ENCODE results near the gene FOXO3.

DNA sequence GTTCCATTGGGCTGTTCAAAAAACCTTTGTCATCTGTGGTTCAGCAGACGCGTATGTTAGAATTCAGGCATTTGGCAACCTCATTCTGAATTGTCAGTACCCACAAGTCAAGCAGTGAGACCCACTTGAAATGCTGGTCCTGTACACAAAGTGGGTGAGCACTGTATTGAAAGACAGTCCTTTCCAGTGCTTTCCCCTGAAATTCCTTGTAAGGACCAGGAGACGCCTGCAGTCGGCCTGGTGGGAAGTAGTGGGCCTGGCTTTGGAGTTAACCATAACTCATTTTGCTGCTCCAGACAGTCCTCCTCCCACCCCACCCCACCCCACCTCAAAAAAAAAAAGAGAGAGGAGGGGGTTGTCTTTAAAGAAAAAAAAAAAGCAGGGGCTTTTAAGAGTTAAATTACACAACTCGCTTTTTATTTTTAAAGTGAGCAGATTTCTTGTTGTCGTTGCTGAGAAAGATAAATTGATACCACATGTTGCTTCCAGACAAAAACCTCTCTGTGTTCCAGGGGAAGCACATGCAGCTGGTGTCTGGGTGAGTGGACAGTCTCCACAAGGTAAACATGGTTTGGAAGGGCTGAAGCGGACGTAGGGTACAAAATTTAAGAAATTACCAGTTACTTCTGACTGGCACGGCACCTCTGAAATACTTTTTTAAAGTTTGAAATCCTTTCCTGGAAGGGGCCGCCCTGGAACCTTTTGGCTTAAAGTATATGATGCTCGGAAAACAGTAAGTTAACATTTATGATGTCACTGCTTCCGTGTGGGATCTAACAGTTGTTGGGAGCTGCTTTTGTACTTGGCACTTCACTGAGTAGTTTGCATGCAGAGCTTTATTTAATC, 95.3 kb downstream of the FOXO3 start:
- TF ChIP-seq, protein P1, sequence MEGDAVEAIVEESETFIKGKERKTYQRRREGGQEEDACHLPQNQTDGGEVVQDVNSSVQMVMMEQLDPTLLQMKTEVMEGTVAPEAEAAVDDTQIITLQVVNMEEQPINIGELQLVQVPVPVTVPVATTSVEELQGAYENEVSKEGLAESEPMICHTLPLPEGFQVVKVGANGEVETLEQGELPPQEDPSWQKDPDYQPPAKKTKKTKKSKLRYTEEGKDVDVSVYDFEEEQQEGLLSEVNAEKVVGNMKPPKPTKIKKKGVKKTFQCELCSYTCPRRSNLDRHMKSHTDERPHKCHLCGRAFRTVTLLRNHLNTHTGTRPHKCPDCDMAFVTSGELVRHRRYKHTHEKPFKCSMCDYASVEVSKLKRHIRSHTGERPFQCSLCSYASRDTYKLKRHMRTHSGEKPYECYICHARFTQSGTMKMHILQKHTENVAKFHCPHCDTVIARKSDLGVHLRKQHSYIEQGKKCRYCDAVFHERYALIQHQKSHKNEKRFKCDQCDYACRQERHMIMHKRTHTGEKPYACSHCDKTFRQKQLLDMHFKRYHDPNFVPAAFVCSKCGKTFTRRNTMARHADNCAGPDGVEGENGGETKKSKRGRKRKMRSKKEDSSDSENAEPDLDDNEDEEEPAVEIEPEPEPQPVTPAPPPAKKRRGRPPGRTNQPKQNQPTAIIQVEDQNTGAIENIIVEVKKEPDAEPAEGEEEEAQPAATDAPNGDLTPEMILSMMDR (optimal IDR thresholded peaks at IDR 0.05 in 1 of 3, IDR thresholded peaks at IDR 0.05 in 1 of 3, conservative IDR thresholded peaks at IDR 0.05 in 1 of 3; ENCODE audit: extremely low read depth in 1 of 3, insufficient read depth in 2 of 3, low read length in 3 of 3): no peak
- no peak for TF ChIP-seq EZH2 (IDR thresholded peaks at IDR 0.05; ENCODE audit: low read length)
